Measurements from ENCODE around the gene ZNF202. TPM values are rescaled to one million over a fixed set of nuclear protein-coding genes. Genes with fewer than 3 reads are reported as not detected.

The ZNF202 gene
- total RNA-seq, 1 experiment from 2014 or later = 22.1 TPM

- Mint-ChIP-seq H3K4me3 (ENCODE audit: unreplicated experiment) (no peak overlapping the region), H3K9me3 (ENCODE audit: unreplicated experiment) (no peaks in the 10 kb centered on the region), H3K4me1 (ENCODE audit: insufficient read depth, unreplicated experiment) (no peaks in the 10 kb centered on the region), H3K27me3 (ENCODE audit: insufficient read depth, unreplicated experiment) (no peaks in the 10 kb centered on the region), H3K27ac (ENCODE audit: low read depth, unreplicated experiment) (no peak overlapping the region), H3K36me3 (ENCODE audit: insufficient read depth, unreplicated experiment) (no peaks in the 10 kb centered on the region)
- intact Hi-C loops (cut with micrococcal nuclease) = no loop called here
- DNase-seq (ENCODE audit: unreplicated experiment) = no peak
- ChIA-PET CTCF (no interaction called here), POLR2A (interaction anchor here (0.5 to 0.7 kb wide), 4 partner anchors 118 to 847 kb away, joined by 3 read pairs; partner anchors contain the start of gene TBRG1)
- BruUV-seq (replicated peaks) = no TSS peak
- TF ChIP-seq, protein P1, sequence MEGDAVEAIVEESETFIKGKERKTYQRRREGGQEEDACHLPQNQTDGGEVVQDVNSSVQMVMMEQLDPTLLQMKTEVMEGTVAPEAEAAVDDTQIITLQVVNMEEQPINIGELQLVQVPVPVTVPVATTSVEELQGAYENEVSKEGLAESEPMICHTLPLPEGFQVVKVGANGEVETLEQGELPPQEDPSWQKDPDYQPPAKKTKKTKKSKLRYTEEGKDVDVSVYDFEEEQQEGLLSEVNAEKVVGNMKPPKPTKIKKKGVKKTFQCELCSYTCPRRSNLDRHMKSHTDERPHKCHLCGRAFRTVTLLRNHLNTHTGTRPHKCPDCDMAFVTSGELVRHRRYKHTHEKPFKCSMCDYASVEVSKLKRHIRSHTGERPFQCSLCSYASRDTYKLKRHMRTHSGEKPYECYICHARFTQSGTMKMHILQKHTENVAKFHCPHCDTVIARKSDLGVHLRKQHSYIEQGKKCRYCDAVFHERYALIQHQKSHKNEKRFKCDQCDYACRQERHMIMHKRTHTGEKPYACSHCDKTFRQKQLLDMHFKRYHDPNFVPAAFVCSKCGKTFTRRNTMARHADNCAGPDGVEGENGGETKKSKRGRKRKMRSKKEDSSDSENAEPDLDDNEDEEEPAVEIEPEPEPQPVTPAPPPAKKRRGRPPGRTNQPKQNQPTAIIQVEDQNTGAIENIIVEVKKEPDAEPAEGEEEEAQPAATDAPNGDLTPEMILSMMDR (IDR thresholded peaks at IDR 0.05; ENCODE audit: unreplicated experiment) = no peak
These were observed 34.5 kb upstream of the ZNF202 start for GRCh38 chr11:123775715-123776549.

GRCh38 chr11:123775289-123775688, 33.8 kb upstream of the ZNF202 start:
- no TSS peak for BruUV-seq (replicated peaks)
- no peaks in the 10 kb centered on the region for H3K9me3 Mint-ChIP-seq (ENCODE audit: unreplicated experiment)
- CTCF ChIA-PET = no interaction called here

DNA sequence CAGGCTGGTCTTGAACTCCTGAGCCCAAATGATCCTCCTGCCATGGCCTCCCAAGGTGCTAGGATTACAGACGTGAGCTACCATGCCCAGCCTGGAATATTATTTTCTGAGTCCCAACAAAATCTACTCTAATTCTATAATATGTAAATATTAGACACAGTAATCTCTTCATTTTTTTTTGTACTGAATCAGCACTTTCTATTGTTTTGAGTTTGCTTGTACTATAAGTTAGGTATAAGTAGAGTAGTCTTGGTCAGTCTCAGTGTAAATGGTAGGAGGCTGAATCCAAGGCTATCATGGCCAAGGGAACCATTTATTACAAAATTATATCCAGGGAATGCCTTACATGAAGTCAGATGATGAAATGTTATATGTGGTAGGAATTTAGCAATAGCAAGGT, 32.5 kb upstream of the ZNF202 start:
- H3K9me3 Mint-ChIP-seq (ENCODE audit: unreplicated experiment) = no peaks in the 10 kb centered on the region
- H3K27me3 Mint-ChIP-seq (ENCODE audit: insufficient read depth, unreplicated experiment) = no peaks in the 10 kb centered on the region
- no peak overlapping the region for H3K27ac Mint-ChIP-seq (ENCODE audit: low read depth, unreplicated experiment)
- BruUV-seq (replicated peaks) = no TSS peak
- H3K4me3 Mint-ChIP-seq (ENCODE audit: unreplicated experiment) = no peak overlapping the region
- intact Hi-C loops (cut with micrococcal nuclease) = no loop called here
- no peaks in the 10 kb centered on the region for H3K36me3 Mint-ChIP-seq (ENCODE audit: insufficient read depth, unreplicated experiment)
- POLR2A ChIA-PET = no interaction called here
- CTCF ChIA-PET = no interaction called here
- peaks cover under 1% of the 10 kb centered on the region for H3K4me1 Mint-ChIP-seq (ENCODE audit: insufficient read depth, unreplicated experiment)
- no peak for DNase-seq (ENCODE audit: unreplicated experiment)
- TF ChIP-seq, protein P1 (IDR thresholded peaks at IDR 0.05; ENCODE audit: unreplicated experiment) = no peak

More at GRCh38 chr11:123775289-123775688, 33.8 kb upstream of the ZNF202 start:
- POLR2A ChIA-PET = interaction anchor here (0.6 to 0.7 kb wide), 2 partner anchors 388 to 847 kb away, joined by 3 read pairs; partner anchors contain the start of gene TBRG1
- intact Hi-C loops (cut with micrococcal nuclease) = no loop called here
- Mint-ChIP-seq H3K27me3 (ENCODE audit: insufficient read depth, unreplicated experiment) (no peaks in the 10 kb centered on the region), H3K36me3 (ENCODE audit: insufficient read depth, unreplicated experiment) (no peaks in the 10 kb centered on the region), H3K27ac (ENCODE audit: low read depth, unreplicated experiment) (no peak overlapping the region), H3K4me3 (ENCODE audit: unreplicated experiment) (no peak overlapping the region), H3K4me1 (ENCODE audit: insufficient read depth, unreplicated experiment) (no peaks in the 10 kb centered on the region)
- TF ChIP-seq, protein P1 (IDR thresholded peaks at IDR 0.05; ENCODE audit: unreplicated experiment) = no peak
- DNase-seq (ENCODE audit: unreplicated experiment) = no peak

DNA sequence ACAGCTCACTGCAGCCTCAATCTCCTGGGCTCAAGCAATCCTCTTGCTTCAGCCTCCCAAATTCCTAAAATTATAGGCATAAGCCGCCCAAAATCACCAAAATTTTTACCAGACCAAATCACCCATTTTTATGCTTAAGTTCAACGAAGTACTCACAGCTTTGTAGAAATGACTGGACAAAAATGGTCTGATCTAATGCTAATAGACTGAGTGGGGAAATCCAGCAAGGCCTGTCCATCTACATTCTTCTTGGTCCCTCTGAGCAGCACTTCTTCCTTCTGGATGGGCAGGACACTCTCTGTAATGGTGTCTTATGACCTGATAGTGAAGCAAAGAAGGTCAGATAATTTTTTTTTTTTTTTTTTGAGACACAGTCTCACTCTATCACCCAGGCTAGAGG, 31.6 kb upstream of the ZNF202 start:
- POLR2A ChIA-PET = no interaction called here
- BruUV-seq (replicated peaks) = no TSS peak
- no peaks in the 10 kb centered on the region for H3K9me3 Mint-ChIP-seq (ENCODE audit: unreplicated experiment)
- no peak overlapping the region for H3K4me3 Mint-ChIP-seq (ENCODE audit: unreplicated experiment)
- intact Hi-C loops (cut with micrococcal nuclease) = no loop called here
- CTCF ChIA-PET = interaction anchor here (0.6 kb wide), 1 partner anchor 196 kb away, joined by 3 read pairs; no protein-coding TSS in a partner anchor
- DNase-seq (ENCODE audit: unreplicated experiment) = no peak
- H3K27ac Mint-ChIP-seq (ENCODE audit: low read depth, unreplicated experiment) = no peak overlapping the region
- H3K36me3 Mint-ChIP-seq (ENCODE audit: insufficient read depth, unreplicated experiment) = no peaks in the 10 kb centered on the region
- H3K4me1 Mint-ChIP-seq (ENCODE audit: insufficient read depth, unreplicated experiment) = peaks cover 7% of the 10 kb centered on the region
- no peaks in the 10 kb centered on the region for H3K27me3 Mint-ChIP-seq (ENCODE audit: insufficient read depth, unreplicated experiment)
- TF ChIP-seq, protein P1 (IDR thresholded peaks at IDR 0.05; ENCODE audit: unreplicated experiment) = no peak
